Measurements from ENCODE around the gene METTL27.

DNA sequence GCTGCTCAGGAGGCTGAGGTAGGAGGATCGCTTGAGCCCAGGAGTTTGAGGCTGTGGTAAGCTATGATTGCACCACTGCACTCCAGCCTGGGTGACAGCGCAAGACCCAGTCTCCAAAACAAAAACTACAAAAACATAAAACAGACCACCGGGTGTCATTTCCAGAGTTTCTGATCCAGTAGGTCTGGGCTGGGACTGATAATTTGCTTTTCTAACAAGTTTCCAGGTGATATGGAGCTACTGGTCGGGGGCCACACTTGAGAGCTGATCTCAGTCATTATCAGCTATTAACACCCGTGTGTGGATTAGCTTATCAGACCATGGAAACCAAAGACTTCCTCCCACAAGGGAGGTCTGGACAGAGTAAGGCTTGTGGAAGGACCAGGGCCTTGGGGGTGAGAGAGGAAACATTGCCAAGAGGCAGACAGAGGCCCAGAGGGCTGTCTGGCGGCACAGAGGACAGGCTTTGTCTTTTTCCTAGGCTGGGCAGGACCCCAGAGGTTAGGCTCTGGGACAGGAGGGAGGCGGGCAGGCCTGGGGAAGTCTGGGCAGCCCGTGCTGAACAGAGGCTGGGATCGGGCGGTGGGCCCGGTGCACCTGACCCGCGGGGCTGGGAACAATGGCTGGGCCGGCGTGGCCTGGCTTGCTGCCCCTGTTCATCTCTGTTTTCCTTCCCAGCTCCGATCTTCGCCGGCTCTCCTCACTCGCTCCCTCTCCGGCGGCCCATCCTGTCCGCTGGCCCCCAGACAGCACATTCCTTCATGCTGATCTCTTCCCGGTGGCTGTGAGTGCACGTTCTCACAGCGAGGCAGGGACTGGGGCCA is 43.9 kb upstream of the METTL27 start:
- TF ChIP-seq POLR2A (IDR thresholded peaks at IDR 0.05) (no peak), CTCF (IDR thresholded peaks at IDR 0.05) (no peak)
